Fibroblast of gingiva (primary cell): Measurements from ENCODE around the gene ZBTB38.

ENCODE experiments used
- DNase-seq: peaks from one replicate; pipeline ENCODE4 v3.0.0-alpha.2; 2011; ENCODE audit warnings: low read depth

The ZBTB38 gene

DNA sequence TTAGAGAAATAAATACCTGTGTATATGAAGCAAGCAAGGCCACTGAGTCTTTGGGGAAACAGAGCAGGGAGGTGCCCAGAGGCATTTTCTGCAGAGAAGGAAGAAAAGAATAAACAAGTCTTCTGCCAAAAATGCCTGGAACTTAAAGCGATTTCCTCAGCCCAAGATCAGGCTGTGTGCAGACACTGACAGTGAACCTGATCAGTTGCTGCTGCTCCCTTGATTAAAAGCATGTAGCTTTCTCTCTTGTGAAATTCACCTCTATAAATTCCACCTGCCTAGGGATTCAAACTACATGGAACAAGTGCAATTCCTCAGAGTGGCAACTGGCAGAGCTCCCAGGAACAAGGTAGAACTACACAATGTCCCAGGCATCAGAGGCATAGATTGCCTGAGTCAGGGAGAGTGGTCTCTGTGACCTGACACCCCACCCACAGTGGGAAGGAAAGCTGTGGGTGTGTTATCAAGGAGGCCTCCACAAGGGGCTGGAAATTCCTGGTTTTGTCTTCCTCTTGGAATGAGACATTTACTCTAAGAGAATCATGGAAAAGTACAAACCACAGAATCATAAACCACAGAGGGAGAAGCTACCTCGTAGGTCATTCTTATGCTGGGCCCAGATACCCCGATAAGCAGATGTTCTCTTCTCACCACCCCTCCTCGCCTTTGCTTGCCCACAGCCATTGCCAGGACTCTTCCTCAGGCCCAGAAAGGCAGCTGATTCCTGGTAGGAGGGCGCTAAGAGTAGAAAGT lies 1.8 kb upstream of the ZBTB38 start:
- DNase-seq = peak; percentile 94

DNA sequence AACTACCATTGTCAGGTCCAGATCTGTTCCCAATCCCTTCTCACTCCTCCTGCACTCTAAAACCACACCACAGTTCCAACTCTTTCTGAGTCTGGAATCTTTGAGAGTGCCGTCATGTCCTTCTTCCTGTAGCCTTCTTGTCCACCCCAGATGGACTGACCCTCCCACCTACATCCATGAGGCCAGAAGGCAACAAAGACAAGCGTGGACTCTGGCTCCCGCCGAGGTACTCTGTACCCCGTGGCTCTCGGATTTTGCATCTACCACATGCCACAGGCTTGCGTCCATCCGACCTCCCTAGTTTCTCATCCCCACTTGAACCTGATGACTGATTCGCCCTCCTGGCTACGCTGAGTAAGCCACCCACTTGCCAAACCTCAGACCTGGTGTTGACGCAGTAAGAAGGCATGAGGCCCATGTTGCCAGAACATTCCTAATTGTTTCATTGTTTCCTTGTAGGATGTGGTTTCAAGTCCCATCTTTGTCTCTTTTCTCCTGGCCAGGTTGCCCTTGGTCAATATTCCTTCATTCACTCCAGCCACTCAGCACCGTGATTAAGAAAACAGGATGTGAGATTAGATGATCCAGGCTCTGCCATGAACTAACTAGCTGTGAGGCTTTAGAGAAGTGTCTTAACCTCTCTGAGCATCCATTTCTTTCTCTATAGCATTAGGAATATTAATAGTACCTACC lies 1.1 kb upstream of the ZBTB38 start:
- peak; percentile 99 for DNase-seq

DNA sequence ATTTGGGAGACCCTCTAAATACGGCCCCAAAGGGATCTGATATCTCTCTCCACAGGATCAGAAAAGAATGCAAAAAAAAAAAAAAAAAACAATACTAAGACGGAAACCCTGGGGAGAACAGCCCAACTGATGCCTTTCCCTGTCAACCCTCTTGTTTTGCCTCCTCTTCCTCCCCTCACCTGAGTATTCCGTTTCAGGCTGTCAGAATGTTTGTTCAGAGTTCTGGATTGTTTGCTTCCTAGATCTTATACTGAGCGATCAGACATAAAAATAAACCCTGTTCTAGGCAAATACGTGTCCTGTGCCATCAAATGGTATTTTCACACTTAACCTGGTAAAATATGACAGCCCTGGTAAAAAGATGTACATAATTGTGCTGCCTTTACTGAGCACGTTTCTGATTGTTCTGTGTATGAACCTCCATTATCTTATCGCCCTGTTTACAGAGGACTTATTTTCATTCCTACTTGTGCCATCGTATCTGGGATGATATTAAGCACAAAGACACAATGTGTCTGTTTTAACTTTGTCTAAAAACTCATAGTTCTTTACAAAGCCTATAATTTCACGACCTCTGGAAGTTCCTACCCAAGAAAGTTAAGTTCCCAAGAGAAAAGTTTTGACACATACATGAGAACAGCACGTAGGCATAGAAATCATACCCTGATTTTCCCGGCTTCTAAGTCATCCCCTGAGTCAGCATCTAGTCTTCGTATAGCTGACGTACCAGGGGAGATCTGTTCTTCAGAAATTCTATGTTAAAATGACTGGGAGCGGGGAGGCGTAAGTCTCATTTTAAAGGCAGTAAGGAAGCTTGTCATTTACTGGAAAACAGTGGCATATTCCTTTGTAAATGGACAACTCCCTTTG lies 856 bp downstream of the ZBTB38 start:
- no peak for DNase-seq

DNA sequence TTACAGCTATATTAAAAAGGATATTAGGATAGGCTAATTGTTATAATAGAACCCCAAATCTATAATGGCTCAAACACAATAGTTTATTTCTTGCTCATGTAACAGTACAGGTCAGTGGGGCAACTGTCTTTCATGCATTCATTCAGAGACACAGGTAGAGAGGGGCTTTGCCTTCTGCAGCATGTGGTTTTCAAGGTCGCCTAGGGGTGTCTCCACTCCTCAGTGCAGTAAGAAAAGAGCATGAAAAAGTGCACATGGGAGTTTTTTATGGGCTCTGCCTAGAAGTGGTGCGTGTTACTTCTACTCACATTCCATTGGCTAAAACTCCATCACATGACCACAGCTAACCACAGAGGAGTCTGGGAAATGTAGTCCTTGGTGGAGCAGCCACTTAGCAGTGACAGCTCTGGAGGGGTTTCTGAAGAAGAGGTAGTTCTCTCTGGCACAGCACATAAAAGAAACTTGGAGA lies 1.8 kb downstream of the ZBTB38 start:
- peak; percentile 85 for DNase-seq

DNA sequence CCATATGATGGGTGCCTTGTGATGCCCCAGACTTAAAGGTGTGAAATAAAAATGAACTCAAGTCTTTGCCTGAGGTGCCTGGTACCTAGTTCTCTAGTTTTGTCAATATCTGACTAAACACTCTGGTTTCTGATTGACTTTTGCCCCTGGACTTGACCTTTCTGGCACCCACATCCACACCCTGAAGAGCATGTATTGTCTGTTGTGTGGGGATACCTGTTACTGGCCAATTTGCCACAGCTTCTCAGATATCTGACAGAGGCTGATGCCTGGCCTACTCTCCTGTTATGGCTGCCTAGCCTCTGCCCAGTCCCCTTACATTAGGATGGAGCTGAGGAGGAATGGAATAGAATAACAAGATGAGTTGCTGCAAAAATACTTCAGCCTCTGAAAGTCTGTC lies 3.6 kb downstream of the ZBTB38 start:
- DNase-seq = no peak

DNA sequence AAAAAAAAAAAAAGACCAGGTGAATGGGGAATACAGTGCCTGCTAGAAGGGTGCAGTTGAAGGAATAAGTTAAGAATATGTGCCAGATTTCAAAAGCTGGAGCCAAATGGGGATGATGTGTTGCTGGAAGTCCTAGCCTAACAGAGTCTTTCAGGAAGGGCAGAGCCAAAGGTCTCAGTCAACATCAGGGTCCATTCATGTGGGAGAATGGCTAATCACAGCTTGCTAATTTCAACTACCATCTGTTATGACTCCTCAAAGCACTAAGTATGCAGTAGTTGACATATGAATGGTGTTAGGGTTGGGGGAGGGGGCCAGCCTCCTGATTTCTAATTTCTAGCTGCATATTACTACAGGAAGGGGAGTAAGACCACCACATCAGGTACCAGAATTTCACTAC lies 4.4 kb downstream of the ZBTB38 start:
- no peak for DNase-seq

DNA sequence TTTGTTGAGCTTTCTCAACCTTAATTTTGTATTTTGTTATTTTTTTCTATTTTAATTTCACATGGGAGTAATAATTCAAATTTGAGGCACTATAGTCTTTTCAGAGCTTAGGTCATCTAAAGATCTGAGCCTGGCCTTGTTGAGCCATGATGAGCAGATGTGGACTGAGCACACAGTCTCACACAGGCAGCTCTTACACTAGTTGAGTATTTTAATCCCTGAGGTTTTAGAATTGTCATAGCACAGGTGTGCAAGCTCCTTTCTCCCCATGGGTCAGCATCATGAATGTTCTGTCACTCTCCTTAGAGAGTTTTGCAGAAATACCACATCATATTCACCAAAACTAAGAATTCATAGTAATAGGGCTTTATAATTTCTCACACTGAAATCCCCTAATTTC lies 4.9 kb downstream of the ZBTB38 start:
- no peak for DNase-seq

DNA sequence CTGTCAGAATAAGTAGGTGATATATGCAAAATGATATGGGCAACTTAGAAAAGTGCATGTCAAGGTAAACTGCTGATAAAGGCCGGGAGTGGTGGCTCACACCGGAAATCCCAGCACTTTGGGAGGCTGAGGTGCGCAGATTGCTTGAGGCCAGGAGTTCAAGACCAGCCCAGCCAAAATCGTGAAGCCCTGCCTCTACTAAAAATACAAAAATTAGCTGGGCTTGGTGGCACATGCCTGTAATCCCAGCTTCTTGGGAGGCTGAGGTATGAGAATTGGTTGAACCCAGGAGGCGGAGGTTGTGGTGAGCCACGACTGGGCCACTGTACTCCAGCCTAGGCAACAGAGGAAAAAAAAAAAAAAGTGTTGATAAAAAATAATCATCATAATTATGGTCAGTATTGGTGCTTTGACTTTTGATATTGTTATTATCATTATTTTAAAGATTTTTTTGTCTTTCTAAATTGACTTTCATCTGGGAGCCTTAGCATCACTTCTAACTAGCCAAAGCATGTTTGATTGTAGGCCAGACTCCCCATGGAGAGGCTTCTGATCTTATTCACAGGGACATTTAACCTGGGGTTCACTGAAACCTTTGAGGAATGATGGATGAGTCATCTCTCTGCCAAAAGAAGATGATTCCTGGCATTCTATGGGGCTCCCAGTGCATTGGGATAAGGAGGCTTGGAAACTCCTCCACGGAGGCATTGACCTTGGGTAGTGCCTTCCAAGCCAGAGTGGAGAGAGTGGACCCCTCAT lies 5.6 kb downstream of the ZBTB38 start:
- no peak for DNase-seq

DNA sequence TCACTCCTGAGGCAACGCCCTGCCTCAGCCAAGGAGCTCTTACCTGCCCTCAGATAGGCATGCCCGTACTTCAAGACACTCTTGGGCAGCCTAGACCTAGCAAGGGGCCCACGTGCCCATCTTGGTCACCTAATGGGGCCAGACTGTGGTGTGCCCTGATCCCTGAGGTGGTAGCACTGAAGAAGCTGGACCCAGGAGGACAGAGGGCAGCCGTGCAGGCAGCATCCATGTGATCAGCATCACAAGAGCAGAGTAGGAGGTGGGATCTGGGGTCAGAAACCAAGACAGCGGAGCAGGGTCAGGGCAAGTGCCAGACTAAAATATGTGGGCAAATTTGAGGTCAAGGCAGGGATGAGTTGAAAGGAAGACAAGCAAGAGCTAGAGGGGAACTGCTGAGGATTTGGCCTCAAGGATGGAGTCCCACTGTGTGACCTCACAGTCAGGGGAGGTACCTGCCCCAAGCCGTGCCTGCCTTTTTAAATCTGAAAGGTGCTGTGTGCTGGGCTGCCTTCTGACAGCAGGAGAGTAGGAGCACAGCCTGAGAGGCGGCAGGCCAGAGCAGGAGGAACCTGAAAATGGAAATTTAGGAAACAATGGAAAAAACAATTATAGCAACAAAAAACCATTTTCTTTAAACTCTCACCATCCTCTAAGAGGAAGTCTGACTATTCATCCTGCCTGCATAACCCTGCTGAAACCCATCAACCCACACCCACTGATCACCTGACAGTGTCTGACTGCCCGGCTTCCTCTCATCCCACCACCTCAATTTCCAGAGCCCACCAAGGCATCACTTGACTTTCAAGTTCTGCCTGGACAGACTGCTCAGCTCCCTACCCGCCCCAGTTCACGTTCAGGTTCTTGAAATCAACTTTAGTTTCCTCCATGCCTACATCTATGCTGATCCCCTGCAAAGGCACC lies 7.3 kb downstream of the ZBTB38 start:
- no peak for DNase-seq

DNA sequence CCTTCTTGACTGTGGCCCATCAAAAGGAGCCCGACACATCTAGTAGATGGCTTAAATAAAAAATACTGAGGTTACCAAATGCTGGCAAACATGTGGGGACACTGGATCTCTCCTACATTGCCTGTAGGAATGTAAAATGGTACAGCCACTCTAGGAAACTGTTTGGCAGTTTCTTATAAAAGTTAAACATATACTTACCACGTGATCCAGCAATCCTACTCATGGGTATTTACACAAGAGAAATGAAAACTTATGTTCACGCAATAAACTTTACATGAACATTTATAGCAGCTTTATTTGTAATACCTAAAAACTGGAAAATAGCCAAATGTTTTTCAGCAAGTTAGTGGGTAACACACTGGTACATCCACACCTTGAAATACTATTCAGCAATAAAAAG lies 9.1 kb downstream of the ZBTB38 start:
- DNase-seq = no peak

DNA sequence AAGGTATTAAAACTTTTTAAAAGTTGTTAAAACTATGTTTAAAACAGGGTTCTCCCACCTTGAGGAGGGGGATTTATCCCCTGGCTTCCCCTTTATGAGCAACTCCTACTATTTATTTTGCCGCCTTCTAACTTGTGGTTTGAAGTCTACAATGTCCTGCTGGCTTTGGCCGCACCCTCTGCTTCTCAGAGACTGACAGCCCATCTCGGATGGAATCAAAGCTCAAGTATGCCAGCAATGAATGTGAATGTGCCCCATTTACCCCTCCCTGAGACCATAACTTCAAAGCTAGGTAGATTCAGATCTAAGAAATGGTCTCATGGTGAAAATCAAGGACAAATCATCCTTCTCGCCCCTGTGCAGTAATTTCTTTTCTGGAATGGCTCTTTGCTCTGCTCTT lies 10.3 kb downstream of the ZBTB38 start:
- DNase-seq = no peak

DNA sequence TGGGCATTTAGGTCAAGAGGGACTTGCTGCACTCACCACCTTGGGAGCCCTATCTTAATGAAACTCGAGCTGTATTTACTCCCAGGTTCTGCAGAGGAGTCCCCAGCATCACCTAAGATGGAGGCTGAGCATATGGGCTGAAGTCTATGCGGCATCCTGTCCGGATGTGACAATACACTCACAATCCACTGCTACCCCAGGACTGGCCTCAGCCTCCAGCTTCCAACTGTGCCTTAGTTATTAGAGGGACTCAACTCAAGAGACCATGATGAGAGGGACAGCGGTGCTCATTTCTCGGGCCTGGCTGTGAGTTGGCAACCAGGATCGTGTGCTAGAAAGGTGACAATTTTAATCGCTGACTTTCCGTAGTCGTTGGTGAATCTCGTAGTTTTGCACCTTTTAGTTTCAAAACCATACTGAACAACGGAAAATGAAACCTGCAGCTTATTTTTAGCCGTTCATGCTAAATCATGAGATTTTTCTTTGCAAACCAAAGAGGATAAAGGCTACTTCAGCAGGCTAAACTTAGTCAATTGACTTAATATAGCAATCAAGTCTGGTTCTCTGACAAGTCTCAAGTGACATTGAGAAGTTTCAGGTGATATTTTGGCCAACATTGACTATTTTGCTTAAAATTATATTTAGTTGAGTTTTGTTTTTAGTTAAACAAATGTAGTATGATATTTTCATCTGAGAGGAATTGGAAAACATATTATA lies 11.1 kb downstream of the ZBTB38 start:
- no peak for DNase-seq

DNA sequence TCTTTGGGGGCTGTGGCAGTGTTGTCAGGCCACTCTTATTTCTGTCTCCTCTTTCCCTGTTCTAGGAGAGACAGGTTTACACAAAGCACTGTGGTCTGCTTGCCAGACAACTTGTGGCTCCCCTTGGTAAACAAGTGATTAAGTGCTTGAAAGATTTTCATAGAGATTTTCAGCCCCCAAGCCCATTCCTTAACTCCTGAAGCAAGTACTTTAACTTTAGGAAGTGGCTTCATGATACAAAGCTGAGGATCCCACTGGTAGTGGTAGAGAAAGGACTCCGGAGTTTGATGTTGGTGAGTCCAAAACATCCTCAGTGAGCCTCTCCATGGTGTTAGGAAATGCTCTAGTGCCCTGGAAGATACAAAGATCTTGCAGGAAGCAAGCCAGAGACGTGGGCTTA lies 12.0 kb downstream of the ZBTB38 start:
- DNase-seq = no peak

DNA sequence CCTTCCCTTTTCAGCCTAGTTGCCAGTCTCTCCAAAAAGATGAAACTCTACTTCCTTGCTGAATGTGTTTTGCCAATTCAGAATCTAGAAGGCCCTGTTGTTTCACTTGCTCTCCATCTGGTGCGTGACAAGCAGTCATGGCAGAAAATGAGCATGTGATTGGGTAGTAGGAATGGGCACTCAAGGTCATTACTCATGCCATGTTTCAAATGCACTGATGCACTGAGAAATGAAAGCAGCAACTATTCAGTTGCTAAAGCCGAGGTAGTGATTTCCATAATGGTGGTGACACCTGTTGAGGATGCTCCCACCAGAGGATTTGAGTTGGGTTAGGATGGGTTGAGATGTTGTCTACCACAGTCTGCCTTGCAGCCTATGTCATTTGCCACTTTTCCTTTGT lies 12.7 kb downstream of the ZBTB38 start:
- DNase-seq = no peak

DNA sequence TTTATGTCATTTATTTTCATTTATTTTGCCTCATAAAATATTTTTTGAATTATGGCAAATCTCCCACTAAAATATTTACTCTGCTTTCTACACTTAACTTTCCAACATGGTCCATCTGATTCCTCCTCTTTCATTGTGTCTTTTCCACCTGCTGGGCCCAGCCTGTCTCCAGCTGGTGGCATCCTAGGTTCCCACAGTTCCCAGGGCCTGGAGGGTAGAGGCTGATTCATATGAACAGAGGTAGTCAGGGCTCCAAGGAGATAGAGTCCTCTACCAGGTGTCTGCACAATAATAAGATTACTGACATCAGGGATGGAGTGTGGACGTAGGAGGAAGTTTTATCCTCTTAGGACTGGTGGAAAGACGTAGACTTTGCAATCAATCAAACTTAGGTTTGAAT lies 14.3 kb downstream of the ZBTB38 start:
- DNase-seq = no peak

DNA sequence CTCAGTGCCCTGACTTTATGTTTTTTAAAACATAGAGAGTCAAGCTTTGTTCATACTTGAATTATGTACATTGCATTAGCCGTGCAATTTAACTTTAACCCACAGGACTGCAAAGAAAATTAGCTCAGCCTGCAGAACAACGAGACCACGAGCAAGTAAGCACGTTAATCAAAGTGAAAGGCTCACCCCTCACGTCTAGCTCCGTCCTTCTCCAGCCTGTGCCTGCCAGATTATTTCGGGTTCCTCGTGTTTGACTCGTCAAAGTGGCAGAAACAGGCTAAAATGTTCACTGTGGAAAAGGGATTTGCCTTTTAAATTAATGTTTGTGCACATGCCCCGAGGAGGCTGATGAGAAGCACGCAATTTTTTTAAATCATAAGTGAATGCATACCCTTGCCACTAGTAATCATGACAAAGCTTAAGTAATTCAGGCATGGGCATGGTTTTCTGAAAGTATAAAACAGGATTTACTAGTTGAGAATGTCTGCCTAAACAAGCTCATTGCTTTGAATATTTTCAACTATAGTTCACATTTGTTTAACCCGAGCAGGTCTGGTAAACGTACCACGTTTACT lies 15.3 kb downstream of the ZBTB38 start:
- DNase-seq = peak; percentile 77

DNA sequence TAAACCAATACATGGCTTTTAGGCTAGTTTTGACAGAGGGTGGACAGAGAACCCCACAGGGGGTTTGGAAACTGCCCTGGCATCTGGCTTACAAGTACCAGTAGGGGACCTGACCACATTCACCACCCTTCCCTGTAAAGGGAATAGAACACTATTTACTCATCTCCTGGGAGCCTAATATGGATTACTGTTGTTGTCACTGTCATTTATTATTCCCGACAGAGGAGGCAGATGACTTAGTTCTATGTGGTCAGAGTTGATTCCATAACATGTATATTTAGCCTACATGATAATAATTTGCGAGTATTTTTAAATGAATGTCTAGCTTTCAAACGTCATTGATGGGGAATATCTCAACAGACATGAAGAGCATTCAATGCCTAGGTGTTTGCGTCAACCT lies 15.9 kb downstream of the ZBTB38 start:
- peak; percentile 62 for DNase-seq

DNA sequence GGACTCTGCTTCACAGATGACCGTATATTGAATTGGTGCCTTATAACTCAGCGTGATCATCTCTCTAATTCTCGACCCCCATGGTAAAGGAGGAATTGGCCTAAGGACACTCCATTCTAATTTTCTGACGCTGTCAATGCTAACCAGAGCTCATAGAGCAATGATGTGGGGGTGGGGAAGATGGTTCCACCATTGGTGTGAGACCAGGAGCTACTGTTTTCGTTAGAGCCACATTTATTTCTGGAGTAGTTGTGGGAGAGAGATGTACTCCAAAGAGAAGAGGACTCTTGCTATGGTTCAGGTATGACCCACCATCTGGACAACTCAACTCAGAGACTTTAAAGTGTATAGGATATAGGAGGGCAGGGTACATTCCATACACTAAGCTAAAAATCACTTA lies 16.3 kb downstream of the ZBTB38 start:
- DNase-seq = no peak

DNA sequence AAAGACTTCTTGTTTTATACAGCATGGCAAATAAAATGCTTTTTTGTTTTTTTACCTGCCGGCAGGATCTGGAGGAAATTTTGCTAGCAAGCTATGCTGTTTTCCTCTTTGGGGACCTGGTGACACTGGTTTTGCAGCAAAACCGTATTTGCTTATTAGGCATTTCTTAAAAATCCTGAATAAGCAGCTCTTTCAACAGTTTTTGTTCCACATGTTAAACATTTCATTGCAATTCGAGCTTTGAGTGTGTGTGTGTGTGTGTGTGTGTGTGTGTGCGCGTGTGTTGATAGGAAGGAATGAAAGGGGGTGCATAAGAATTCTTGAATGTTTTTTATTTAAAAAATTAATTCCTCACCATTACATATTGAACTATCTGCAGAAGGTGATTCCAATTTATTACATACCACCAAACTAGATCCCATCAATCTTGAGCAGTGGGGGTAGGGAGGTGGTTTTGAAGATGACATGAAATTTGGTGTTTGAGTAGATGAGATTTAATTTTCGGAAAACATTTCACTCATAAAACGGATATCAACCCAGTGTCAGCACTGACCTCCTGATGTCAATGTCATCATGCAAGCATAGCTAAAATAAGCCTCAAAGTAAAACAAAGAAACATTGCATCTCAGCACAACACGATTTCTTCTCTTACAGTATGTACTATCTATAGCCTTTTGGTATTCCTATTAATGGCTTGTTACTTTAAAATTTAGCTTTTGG lies 17.3 kb downstream of the ZBTB38 start:
- DNase-seq = peak; percentile 64
